GM19463 (cell line): ENCODE results near the gene CTRL.
"Not testable (repeated sequence)": the region's sequence is repeated elsewhere in the genome, so short reads cannot be mapped to it uniquely, and the experiment has no call there.

Experiments
- ATAC-seq: cut with Tn5 transposase; IDR thresholded peaks from one replicate; pipeline ENCODE4 v1.9.1; 2021; ENCODE audit warnings: mild to moderate bottlenecking, moderate library complexity; ENCODE audit not compliant: unreplicated experiment

CTRL gene

DNA sequence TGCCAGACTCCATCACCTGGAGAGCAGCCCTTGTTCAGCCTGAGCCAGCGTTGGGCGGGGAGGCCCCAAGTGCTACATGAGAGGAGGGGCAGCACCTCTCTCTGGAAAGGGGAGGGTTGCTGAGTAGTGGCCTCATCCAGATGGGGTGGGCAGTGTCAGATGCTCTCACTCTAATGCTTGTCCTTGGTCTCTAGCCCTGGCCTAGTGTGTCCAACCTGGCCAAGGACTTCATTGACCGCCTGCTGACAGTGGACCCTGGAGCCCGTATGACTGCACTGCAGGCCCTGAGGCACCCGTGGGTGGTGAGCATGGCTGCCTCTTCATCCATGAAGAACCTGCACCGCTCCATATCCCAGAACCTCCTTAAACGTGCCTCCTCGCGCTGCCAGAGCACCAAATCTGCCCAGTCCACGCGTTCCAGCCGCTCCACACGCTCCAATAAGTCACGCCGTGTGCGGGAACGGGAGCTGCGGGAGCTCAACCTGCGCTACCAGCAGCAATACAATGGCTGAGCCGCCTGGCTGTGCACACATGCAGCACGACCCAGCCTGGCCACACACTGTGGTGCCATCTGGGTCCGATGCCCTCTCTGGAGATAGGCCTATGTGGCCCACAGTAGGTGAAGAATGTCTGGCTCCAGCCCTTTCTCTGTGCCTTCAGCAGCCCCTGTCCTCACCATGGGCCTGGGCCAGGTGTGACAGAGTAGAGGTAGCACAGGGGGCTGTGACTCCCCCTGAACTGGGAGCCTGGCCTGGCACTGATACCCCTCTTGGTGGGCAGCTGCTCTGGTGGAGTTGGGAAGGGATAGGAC is 4.3 kb downstream of the CTRL start:
- ATAC-seq: no peak

DNA sequence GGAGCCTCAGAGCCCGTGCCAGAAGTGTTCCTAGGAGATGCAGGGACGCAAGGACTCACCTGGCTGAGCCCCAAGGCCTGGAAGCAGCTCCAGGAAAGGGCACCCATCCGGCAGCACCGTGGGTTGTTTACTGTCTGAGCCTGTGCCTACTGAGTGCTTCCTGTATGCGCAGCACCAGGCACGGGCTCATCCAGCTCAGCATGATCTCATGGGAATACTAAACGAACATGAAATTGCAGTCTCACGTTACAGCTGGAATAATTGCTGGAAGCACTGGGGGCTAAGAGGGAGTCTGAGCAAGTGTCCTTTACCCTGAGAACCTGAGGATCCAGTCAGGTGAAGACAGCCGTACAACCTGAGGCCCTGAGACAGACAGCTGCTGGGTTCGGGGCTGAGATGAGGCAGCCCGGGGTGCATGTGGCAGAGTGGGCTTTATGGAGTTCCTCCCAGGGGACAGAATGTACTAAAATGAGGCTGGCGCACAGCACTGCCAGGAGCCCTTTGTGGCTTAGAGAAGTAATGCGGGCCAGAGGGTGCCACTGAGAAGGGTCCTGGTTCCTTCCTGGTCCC is 5.4 kb downstream of the CTRL start:
- no peak for ATAC-seq

DNA sequence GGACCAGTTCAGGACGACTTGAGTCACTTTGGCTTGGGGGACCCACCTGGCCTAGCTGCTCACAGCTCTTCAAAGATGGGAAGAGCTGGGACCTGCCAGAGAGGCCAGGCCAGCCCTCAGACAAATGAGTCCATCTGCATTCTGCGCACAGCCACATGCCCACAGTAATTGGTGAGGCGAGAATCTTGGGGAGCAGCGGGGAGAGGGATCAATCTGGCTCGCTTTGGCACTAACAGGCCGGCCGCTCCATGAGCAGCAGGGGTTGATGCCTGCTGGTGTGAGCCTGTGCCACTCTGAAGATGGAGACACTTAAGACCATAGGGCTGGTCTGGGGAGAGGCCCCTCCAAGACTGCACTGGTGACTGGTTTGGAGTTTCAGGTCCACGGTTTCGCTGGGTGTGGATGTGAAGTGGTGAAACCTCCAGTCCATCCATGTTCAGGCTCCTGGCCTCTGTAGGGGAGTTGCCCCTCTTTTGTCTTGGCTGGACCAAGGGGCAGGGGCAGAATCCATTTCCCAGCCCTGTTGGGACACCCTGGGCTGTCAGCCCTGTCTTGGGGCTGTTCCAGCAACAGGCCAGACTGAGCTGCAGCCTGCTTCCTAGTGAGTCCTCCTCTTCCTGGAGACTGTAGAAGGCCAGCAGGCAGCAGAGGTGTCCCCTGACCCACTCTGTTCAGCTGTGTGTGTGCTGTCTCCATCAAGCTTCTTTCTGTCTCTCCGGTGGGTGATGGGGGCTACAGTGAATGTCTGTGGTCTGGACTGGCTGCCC is 7.3 kb downstream of the CTRL start:
- no peak for ATAC-seq

DNA sequence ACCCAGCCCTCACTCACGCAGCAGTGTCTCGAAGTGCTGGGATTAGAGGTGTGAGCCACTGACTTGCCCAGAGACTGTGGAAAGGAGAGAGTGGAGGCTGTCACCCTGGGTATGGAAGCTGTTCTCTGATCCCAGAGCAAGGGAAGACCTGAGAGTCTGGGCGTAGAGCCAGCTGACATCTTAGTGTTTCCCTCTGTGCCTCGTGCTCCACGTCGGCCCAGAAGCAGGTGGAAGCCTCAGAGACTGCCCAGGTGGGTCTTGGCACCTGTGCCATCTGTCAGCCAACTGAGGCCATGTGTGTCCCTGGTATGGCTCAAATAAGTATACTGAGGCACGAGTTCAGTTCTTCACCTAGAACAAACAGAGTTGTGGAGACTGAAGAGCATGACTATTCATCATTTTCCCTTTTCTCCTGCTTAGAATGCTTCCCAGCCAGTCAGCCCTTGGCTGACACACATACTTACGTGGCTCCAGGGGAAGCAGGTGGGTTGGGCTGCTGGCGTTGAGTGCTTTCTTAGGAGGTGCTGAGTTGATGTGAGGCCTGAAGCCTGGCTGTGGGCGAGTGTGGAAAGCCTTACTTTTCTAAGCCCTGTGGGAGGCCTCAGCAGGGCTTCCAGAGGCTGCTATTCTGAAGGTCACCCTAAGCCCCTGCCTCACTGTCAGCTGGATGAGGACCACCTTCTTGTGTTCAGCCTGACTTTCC is 8.1 kb downstream of the CTRL start:
- ATAC-seq: no peak

DNA sequence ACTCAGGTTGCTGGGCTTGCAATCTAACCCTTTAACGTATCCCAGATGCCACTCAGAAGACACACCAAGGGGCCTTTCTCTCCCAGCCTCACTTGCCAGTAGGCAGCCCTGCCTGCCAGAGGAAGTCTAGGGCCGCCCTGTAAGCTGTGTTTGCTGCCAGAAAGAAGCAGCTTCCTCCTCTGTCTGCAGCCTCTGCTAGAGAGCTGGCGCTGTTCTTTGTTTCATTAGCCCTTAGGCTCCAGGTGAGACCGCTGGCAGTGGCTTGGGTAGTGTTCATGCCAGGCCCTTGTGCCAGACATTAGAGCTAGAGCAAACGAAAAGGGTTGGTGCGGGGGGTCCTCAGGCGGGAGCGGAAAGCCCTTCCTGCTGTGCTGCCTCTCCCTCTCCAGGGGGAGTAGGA is 8.9 kb downstream of the CTRL start:
- ATAC-seq: no peak

DNA sequence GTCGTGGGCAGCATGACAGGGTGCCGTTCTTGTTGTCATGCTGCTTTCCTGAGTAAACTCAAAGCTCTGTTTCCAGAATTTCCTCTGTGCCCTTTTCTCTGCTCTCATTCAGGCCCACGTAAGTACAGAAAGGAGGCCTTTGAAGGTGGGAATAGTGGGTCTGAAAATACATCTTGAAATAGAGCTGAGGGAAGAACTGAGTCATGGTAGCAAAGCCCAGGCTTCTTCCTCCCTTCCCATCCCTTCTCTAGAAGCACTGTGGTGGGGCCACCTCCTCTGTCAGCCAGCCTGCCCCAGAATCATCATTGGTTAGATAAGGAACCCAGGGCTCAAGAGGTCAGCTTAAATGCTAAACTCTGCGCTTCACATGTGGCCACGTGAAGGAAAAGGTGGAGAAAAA is 9.4 kb downstream of the CTRL start:
- no peak for ATAC-seq

DNA sequence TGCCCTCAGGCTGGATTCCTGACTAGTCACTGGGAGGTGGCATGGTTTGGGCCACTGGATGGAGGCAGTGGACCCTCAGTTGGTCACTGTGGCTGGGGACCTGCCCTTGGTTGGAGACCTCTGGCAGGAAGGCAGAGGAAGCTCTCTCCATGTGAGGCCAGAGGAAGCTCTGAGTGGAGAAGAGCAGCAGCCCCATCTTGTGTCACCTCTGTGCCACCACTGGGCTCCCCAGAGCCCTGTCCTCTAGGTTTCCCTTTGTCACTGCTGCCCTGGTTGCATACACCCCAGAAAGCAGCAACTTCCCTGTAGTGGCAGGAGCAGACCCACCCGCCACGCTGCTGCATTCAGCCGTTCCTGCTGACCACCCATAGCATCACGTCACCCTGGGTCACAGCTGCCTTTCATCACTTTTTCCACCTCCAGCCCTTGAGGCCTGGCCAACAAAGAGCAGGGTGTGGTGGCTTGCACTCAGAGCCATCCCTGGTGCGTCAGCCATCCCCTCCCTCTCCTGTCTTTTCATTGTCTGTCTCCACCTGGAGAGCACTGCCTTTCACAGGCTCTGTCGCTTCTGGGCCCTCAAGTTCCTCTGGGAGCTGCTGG is 11.9 kb downstream of the CTRL start:
- no peak for ATAC-seq

DNA sequence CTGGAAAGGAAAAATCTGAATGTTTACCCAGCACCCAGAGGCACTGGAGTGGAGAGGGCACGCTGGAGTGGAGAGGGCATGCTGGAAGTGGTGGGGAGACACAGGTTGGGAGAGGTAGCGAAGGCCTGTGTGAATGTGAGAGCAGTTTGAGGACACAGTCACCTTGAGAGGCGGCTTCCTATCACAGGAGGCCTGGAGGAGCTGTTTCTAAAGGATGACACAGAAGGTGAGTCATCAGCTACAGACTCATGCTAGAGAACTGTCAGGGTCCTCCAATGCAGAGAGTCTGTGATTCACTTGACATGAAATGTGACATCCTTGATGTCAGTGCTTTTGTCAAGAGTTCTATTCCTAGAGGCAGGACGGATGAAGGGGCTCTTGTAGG is 13.8 kb downstream of the CTRL start:
- ATAC-seq: no peak

DNA sequence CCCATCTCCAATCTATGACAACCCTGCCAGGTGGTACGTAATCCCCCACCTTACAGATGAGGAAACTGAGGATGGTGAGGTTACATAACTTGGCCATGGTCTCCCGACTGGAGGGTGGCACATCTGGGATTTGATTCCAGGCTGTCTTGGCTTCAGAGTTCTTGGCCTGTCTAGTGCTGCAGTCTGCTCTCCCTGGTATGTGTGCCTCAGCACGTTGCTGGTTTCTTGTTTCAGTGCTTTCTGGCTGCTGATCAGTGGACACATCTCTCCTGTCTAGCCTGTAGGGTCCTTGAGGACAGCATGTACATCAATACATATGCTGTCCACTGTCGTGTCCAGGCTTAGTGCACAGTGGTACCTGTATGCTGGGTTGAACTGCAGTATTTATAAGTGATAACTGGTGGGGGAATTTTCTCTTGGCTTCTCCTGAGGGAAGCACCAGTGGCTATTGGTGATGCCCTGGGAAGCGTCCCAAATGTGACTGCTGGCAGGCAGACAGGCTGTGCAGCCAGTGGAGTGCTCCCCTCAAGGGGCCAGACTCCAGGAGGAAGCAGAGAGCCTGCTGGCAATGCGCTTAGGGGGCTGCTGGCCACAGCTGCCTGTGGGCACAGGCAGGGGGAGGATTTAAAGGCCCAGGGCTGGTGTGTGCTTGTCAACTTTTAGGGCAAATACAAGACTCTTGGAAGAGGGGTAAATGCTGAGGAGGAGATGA is 14.4 kb downstream of the CTRL start:
- no peak for ATAC-seq

DNA sequence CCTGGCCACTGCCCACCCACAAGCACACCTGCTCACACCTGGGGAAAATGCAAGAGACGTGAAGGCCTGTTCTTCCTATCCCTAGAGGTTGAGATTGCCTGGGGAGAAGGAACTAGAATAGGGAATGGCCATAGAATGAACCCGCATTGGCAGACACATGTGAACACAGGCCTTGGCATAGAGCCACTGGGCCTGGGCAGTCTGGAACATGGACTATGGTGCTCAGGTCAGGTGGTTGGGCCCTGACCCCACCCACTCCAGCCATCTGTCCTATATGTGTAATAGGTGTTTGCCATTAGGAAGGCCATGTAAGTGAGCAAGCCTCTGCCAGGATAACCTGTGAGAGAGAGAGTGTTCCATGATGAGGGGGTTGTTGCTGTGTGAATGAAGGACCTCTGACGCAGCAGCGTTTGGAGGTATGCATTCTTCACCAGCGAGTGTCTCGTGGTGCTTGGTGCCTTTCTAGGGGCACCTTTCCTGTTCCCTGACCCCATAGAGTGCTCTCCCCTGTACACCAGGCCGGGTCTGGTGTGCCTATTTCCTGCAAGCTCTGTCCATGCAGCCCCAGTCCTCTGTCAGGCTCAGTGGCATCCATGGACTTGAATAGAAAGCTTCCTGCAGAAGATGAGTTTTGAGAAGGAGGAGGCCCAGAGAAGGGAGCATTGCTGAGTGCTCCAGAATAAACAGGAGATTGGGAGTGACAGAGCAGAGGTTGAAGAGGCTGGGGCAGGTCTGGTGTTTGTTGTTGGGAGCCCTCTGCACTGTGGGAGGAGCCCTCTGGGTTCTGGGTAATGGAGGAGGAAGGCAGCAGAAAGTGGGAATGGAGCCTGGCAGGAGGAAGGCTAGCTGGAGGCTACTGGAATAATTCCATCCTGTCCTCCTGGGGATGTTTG is 15.6 kb downstream of the CTRL start:
- ATAC-seq: no peak

DNA sequence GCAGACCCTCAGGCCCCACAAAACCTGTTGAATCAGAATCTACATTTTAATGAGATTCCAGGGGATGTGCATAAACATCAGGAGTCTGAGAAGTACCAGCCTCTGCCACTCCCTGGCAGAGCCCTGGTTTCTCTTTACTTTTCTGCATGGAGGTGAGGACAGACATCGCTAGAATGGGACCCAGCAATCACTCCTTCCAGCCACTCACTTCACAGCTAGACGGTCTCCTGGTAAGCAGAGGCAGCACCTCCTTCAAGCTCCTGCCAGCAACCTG is 16.2 kb downstream of the CTRL start:
- not testable (repeated sequence) for ATAC-seq

DNA sequence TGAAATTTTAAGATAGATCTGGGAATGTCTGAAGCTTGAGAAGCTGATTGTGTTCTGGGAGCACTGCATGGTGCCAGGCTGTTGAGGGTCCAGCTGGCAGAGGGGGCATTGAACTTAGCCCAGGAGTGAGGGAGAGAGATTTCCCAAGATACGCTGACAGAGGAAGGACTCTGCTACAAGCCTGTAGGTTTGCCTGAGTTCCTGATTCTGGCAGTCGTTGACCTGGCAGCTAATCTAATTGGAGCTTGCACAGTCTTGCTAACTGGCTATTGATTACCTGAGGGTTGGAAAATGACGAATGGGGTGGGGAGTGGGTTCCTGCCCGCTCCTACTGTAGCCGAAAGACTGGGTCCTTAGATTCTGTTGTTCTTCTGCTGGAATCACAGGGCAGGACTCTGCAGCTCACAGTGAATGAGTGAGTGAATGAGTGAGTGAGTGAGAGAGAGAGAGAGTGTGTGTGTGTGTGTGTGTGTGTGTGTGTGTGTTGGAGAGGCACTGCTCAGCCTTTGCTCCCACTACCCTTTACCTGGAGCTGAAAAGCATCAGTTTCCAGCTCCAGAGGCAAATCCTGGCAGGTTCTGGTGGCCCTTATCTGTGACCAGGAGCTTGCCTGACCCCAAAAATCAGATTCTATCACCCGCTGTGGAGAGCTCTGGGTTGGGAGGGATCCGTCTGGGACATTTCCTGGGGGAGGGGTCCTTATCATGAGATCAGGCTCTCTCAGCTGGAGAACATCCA is 16.7 kb downstream of the CTRL start:
- ATAC-seq: no peak

DNA sequence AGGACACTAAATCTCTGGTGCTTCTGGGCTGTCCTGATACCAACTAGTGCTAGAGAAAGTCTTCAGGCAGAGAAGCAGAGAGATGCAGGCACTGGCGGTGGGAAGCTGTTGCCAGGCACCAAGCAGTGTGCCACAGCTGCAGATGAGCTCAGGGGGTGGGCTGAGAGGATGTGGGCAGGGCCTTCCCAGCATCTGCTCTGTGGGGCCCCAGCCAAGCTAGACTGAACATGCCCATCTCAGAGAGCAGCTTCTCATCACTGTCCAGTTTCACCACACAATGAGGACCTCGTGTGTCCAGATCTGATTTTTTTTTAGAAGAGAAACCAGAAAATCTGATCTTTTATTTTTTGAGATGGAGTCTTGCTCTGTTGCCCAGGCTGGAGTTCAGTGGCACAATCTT is 21.5 kb downstream of the CTRL start:
- ATAC-seq: peak; percentile 60

DNA sequence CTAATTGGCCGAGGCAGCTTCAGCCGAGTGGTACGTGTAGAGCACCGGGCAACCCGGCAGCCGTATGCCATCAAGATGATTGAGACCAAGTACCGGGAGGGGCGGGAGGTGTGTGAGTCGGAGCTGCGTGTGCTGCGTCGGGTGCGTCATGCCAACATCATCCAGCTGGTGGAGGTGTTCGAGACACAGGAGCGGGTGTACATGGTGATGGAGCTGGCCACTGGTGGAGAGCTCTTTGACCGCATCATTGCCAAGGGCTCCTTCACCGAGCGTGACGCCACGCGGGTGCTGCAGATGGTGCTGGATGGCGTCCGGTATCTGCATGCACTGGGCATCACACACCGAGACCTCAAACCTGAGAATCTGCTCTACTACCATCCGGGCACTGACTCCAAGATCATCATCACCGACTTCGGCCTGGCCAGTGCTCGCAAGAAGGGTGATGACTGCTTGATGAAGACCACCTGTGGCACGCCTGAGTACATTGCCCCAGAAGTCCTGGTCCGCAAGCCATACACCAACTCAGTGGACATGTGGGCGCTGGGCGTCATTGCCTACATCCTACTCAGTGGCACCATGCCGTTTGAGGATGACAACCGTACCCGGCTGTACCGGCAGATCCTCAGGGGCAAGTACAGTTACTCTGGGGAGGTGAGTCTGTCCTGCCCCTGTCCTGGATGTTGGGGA is 22.5 kb downstream of the CTRL start:
- no peak for ATAC-seq

DNA sequence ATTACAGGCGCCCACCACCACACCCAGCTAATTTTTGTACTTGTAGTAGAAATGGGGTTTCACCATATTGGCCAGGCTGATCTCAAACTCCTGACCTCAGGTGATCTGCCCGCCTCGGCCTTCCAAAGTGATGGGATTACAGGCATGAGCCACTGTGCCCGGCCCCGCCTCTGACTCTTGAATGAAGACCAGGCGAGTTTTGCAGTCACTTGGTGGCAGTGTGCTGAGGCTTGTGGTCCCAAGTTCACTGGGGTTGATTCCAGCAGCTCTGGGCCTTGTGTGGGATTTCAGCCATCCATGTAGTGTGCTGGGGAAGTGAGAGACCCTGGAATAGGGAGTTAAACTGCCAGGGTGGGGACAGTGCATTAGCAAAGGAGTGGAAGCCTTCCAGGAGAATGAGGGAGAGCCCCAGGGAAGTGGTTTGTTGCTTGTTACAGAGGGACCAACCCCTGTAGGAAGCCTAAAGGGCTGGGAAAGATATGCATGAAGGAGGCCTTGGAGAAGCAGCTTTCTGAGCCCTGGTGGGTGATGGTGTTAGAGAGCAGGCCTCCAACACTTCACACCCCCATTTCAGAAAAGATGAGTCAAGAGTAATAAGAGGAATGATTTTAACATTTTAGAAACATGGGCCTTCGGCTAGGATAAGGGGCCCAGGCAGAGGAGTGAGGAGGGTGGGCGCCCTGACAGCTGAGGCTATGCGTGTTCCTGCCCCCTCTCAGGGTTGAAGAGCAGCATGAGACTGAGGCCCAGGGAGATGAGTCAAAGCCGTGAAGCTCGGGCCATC is 24.1 kb downstream of the CTRL start:
- no peak for ATAC-seq

DNA sequence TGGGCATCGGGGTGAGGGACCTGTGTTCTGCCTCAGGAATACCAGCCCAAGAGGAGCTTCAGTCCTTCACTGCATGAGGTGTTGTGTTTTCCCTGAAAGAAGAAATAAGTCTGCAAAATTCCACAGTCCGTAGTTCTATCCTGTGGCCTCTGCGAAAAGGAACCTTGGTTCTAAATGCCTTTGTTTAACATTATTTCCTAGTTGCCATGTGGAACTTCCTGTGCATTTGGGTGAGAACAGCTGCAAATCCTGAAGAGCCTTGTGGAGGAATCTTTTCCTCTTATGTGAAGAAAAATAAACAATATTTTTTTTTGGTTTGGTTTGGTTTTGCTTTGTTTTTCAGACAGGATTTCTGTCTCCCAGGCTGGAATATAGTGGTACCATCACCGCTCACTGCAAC is 28.8 kb downstream of the CTRL start:
- ATAC-seq: no peak

DNA sequence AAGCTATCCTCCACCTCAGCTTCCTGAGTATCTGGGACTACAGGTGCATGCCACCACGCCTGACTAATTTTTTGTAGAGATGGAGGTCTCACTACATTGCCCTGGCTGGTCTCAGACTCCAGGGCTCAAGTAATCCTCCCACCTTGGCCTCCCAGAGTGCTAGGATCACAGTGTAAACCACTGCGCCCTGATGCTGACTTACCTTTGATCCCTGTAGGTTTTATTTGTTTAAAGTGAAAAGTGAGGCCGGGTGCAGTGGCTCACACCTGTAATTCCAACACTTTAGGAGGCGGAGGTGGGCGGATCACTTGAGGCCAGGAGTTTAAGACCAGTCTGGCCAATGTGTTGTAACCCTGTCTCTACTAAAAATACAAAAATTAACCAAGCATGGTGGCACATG is 29.9 kb downstream of the CTRL start:
- ATAC-seq: no peak

DNA sequence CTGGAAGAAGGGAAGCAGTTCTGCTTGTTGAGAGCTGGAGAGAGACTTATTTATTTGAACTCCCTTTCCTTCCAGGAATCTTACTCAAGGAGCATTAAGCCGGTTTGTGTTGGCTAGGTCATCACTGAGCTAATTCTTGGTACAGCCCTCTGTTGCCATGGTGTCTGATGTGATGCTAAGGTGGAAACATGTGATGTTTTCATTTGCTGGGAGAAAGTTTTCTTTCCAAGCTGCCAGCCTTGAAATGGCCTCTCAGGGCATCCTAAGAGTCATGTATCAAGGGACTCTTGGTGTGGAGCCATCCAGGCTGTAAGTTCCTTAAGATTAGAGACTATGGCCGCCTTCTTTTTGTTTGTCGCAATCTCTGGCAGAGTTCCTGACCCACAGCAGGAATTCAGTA is 34.4 kb downstream of the CTRL start:
- ATAC-seq: no peak
